NCI-H1417 treated with DMSO at 0.1 percent for 48 hours (cell line): ENCODE results near the gene EMSY.
"Not testable (repeated sequence)": the region's sequence is repeated elsewhere in the genome, so short reads cannot be mapped to it uniquely, and the experiment has no call there.

ENCODE experiments used
- DNase-seq: peaks from one replicate; lab custom pipeline; 2025; lab: John Stamatoyannopoulos, UW

EMSY gene, protein sequence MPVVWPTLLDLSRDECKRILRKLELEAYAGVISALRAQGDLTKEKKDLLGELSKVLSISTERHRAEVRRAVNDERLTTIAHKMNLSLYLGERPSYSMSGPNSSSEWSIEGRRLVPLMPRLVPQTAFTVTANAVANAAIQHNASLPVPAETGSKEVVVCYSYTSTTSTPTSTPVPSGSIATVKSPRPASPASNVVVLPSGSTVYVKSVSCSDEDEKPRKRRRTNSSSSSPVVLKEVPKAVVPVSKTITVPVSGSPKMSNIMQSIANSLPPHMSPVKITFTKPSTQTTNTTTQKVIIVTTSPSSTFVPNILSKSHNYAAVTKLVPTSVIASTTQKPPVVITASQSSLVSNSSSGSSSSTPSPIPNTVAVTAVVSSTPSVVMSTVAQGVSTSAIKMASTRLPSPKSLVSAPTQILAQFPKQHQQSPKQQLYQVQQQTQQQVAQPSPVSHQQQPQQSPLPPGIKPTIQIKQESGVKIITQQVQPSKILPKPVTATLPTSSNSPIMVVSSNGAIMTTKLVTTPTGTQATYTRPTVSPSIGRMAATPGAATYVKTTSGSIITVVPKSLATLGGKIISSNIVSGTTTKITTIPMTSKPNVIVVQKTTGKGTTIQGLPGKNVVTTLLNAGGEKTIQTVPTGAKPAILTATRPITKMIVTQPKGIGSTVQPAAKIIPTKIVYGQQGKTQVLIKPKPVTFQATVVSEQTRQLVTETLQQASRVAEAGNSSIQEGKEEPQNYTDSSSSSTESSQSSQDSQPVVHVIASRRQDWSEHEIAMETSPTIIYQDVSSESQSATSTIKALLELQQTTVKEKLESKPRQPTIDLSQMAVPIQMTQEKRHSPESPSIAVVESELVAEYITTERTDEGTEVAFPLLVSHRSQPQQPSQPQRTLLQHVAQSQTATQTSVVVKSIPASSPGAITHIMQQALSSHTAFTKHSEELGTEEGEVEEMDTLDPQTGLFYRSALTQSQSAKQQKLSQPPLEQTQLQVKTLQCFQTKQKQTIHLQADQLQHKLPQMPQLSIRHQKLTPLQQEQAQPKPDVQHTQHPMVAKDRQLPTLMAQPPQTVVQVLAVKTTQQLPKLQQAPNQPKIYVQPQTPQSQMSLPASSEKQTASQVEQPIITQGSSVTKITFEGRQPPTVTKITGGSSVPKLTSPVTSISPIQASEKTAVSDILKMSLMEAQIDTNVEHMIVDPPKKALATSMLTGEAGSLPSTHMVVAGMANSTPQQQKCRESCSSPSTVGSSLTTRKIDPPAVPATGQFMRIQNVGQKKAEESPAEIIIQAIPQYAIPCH (N-terminal part only)

GRCh38 chr11:76444384-76445120 is at the start of gene EMSY:
Gene EMSY, plus strand, starts transcription at chr11:76445018. Its CDS starts 1,921 bp downstream, at chr11:76446939.
- DNase-seq = peak; percentile 99

DNA sequence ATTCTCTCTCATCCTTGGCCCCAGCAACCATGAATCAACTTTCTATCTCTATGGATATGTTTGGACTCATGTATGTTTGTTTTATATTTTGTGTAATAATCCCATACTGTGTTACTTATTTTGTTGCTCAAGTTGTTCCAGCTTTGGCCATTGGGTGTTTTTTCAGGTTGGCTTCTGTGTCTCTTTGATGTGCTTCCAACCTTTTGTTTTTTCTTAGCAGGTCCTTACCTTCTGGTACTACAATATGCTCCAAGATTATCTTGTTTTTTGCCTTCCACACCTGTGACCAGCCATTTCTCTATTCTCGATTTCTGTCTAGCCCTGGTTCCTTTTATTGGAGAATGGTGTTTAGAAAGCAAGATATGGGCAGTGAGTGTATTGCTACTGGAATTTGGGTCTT is 49.5 kb upstream of the EMSY start:
- DNase-seq = no peak

GRCh38 chr11:76397383-76397782 is 47.4 kb upstream of the EMSY start:
- no peak for DNase-seq

GRCh38 chr11:76400967-76401366 is 43.9 kb upstream of the EMSY start:
- no peak for DNase-seq

DNA sequence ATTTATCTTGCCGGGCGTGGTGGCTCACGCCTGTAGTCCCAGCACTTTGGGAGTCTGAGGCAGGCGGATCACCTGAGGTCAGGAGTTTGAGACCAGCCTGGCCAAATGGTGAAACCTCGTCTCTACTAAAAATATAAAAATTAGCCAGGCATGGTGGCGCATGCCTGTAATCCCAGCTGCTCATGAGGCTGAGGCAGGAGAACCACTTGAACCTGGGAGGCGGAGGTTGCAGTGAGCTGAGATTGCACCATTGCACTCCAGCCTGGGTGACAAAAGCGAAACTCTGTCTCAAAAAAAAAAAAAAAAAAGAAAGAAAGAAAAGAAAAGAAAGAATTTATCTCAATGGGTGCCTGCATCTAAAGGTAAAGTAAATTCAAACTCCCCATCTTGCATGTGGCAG is 43.3 kb upstream of the EMSY start:
- not testable (repeated sequence) for DNase-seq

DNA sequence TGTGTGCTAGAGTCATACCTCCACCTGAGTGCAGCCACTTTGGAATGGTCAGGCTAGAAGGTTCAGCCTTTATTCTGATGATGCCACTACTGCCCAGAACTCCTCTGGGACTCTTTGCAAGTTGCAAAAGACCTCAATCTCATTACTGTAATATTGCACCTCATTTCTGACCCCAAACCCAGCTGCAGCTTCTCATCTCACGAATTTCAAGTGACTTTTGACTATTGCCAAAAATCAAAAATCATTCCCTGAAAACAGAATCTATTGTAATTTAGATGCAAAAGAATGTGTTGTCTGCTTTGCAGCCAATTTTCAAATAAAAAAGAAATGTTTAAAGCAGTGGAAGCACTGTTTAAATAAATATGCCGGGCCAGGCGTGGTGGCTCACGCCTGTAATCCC is 38.5 kb upstream of the EMSY start:
- DNase-seq = no peak

DNA sequence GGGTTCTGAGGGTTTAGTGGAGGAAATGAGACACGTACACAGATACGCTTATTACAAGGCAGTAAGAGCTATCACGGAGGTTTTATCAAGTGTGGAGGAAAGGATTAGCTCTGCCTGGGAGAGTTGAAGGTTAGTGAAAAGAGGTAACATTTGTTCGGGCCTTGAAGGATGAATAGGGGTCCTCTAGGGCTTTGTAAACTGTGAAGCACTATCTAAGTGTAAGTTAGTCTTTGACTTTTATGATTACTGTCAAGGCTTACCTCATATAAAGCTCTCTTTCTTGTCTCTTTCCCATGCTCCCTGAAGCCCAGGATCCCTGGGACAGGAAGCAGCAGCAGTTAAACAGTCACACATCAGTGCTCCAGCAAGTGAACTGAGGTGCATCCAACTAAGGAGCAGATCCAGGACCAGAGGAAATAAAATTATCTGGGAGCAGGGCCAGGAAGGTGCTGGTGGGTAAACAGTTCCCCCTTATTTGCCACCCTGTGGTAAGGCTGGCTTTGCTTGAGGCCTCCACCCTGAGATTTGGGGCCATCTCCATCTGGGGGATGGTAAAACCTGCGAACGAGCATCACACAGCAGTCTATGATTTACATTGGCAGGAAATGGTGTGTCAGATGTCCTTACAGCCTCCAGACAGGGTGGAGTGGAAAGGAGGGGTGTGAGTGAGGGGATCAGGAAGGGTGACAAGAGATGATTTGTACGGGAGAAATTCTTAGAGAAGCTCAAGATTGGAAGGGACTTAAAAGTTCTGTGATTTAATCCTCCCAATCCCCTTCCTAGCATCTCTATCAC is 36.5 kb upstream of the EMSY start:
- DNase-seq = no peak

DNA sequence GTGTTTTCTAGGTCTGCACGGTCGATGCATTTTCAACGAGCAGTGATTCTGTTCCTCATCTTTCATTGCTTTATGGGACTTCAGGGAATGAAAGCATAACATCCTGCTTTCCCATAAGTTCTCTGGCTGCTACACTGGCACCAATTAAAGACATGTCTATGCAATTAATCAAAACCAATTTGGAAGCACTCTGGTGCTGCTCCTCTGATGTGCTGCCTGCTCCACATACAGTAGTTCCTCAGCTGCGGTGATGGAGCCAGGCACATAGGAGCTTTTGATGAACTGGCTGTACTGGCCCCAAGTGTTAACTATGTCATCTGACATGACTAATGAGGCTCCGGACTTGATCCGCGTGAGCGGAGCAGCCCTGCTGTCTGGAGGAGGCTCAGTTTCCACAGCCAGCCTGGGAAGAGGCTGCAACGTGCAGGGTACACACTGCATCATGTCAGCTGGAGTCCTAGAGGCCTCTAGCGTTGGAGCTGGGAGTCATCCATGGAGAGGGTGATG is 33.9 kb upstream of the EMSY start:
- DNase-seq = no peak

DNA sequence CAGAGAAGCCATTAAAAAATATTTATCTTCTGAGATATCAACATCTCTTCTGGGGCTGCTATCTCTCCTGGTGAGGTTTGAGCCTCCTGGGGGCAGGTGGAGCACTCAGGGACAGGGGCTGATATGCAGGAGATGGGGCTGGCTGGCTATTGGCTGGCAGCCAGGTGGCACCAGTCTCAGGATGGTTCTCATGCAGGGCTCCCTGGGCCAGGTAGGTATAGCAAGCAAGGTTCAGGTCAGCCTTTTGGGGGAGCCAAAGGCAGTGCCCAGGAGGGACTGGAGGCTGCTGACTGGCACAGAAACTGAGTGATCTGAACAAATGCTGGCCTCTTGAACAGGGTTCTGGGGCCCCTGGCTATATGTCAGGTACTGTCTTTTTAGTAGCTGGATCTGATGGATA is 29.7 kb upstream of the EMSY start:
- DNase-seq = no peak

DNA sequence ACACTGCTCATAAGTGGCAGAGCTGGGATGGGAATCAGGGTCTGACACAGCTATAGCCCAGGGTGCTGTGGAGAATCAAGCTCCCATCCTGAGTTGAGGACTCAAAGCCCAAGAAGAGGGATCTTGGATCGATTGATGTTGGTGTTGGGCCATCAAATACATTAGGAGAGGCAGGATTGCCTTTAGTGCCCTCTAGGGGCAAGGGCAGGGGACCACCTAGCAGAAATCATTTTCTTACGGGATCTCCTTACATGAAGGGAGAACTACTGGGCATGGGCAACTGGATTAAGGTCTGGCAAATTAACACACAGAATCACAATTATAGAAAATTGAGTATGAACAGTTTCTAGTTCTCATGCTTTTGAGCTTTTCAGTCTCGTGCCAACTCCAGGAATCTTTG is 24.9 kb upstream of the EMSY start:
- no peak for DNase-seq

DNA sequence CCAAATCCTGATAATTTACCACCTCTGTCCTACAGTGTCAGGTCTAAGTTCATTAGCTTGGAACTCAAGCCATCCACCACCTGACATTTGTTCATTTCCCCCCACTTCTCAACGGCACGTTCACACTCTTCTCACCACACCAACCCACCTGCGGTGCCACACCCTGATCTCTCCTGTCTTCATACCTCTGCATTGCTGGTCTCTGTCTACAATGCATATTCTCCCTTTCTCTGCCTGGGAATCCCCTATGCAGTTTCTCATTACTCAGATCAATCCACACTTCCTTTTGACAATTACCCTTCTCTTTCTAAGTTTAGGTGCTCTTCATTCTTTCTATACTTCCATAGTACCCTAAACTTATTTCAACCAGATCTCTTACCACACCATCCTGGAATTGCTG is 20.4 kb upstream of the EMSY start:
- DNase-seq = no peak

DNA sequence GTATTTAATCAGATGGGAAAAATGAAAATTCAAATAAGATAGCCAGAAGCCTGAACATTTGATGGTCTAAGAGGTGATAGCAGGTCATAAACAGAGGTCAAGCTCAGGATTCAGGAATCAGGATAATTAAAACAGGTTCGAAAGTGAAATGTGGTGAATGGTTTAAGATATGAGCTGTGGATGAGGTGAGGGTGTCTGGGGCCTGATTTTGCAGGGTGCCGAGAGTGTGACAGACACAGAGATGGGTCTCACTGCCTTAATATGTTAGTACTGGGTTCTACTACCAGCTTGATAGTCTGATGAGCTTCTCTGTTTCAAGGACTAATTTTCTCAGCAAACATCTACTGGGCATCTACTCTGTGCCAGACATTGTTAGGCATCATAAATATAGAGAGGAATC is 19.9 kb upstream of the EMSY start:
- no peak for DNase-seq

DNA sequence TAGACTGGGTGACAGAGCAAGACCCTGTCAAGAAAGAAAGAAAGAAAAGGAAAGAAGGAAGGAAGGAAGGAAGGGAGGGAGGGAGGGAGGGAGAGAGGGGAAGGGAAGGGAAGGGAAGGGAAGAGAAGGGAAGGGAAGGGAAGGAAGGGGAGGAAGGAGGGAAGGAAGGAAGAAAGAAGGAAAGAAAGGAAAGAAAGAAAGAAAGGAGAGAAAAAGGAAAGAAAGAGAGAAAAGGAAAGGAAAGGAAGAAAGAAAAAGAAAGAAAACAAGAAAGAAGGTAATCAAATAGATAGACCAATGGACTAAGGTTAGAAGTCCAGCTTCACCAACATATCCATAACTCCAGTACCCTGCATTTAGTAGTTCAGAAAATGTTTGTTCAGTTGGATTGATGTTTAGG is 18.2 kb upstream of the EMSY start:
- DNase-seq = no peak

DNA sequence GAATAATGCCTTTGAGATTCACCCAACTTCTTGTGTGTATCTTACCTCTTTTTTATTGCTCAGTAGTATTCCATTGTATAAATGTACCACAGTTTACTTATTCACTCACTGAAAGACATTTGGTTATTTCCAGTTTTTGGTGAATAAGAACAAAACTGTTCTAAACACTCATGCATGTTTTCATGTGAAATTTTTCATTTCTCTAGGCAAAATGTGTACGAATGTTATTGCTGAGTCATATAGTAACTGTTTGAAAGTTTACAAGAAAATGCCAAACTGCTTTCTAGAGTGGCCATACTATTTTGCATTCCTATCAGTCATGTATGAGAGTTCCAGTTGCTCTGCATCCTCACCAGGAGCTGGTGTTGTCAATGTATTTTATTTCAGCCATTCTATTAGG is 8.8 kb upstream of the EMSY start:
- DNase-seq = no peak

GRCh38 chr11:76443268-76443980 is 1.4 kb upstream of the EMSY start:
- no peak for DNase-seq

- DNase-seq = no peak
Measured at GRCh38 chr11:76444065-76444383, 794 bp upstream of the EMSY start.

DNA sequence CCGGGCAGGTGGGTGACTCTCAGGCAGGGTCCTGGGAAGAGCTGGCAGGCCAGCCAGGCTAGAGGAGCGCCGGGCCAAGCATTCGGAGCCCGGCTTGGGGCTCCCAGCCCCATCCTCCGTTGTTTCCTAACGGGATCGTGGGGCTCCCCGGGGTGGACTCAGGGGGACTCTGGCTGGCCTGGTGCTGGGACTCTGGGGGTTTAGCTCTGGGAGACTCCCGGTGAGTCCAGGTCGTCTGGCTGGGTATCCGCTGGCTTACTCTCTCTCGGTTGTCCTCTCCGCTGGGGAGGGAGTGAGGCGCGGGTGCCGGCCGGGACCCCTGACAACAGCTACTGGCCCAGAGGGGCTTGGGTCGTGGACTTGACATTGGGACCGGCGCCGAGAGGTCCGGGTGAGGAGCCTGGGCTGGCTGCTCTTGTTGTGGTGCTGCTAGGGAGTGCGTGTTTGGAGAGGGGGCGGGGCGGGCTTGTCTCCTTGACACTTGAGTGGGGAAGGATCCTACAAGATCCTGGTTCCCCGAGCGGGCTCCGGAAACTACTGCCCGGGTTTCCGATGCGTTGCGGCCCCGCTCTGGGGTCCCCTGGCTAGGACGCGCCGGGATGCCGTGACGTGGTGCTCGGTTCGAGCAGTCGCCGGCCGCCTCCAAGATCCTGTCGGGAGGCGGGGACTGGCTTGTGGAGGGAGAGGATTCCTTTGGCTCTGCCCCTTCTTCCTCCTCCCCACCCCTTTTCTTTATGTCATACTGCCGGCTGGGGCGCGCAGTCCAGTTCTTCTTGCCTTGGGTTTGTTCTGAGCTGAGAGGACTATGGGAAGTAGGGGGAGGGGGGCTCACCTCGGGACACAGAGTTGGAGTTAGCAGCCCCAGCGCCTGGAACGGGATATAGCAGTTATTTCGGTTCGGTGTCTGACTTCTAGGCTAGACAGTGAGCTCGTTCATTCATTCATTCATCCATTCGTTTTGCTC is 585 bp downstream of the EMSY start:
- DNase-seq = peak; percentile 10

- no peak for DNase-seq
Measured at GRCh38 chr11:76448506-76448905, 3.7 kb downstream of the EMSY start.

GRCh38 chr11:76453248-76453647 is 8.4 kb downstream of the EMSY start:
- no peak for DNase-seq
